GM23338 (cell line): ENCODE measurements around the gene ACADS. TPM values are rescaled to one million over a fixed set of nuclear protein-coding genes. Genes with fewer than 3 reads are reported as not detected.

Source experiments
- CREB1 ChIP-seq: fragments of 250-450 bp; sonication (Bioruptor Pico); IDR thresholded peaks from 2 replicates; pipeline ENCODE4 v1.5.0; 2020; ENCODE audit warnings: low read depth, mild to moderate bottlenecking, moderate library complexity
- ETS1 ChIP-seq: IDR thresholded peaks from 2 replicates; pipeline ENCODE4 v1.6.1; 2016; ENCODE audit warnings: antibody characterized with exemption
- EZH2phosphoT487 ChIP-seq: fragments of 200-600 bp; sonication (generic); IDR thresholded peaks from one replicate; pipeline ENCODE4 v1.8.1; 2018; ENCODE audit warnings: antibody characterized with exemption; ENCODE audit not compliant: unreplicated experiment
- JUNB ChIP-seq: IDR thresholded peaks from one replicate; pipeline ENCODE4 v1.6.1; 2016; ENCODE audit warnings: antibody characterized with exemption; ENCODE audit not compliant: unreplicated experiment
- NANOG ChIP-seq: IDR thresholded peaks from 2 replicates; pipeline ENCODE4 v1.6.1; 2016; ENCODE audit warnings: antibody characterized with exemption, borderline replicate concordance
- ZNF114 ChIP-seq: fragments of 250-450 bp; sonication (Bioruptor Pico); IDR thresholded peaks from 2 replicates; pipeline ENCODE4 v1.5.0; 2020; ENCODE audit warnings: mild to moderate bottlenecking, moderate library complexity
- ZNF331 ChIP-seq: fragments of 250-450 bp; sonication (Bioruptor Pico); IDR thresholded peaks from 2 replicates; pipeline ENCODE4 v1.5.0; 2020; ENCODE audit warnings: low read depth, mild to moderate bottlenecking, moderate library complexity
- ZNF462 ChIP-seq: fragments of 250-450 bp; sonication (Bioruptor Pico); IDR thresholded peaks from 2 replicates; pipeline ENCODE4 v1.5.0; 2020; ENCODE audit warnings: mild to moderate bottlenecking, moderate library complexity
- polyA plus RNA-seq: library from polyadenylated mRNA; unstranded; fragments of >200 nt; fragmentation: Nextera tagmentation; extraction: Ambion mirVana; gene quantifications from 2 replicates; pipeline ENCODE4 v1.2.1, GENCODE V29; 2016
- total RNA-seq: library from RNA; depleted of rRNA; stranded (reverse); fragments of >200 nt; shearing (Covaris generic); gene quantifications from 2 replicates; pipeline ENCODE4 v1.2.3, GENCODE V29; 2014
- TF ChIP-seq, protein P1 (sequence below): IDR thresholded peaks from one replicate; pipeline ENCODE4 v1.6.1; 2018; ENCODE audit warnings: antibody characterized with exemption; ENCODE audit not compliant: unreplicated experiment

Gene ACADS
- total and polyA plus RNA-seq, 2 experiments from 2014 or later = 3.1 to 5.7 TPM

DNA sequence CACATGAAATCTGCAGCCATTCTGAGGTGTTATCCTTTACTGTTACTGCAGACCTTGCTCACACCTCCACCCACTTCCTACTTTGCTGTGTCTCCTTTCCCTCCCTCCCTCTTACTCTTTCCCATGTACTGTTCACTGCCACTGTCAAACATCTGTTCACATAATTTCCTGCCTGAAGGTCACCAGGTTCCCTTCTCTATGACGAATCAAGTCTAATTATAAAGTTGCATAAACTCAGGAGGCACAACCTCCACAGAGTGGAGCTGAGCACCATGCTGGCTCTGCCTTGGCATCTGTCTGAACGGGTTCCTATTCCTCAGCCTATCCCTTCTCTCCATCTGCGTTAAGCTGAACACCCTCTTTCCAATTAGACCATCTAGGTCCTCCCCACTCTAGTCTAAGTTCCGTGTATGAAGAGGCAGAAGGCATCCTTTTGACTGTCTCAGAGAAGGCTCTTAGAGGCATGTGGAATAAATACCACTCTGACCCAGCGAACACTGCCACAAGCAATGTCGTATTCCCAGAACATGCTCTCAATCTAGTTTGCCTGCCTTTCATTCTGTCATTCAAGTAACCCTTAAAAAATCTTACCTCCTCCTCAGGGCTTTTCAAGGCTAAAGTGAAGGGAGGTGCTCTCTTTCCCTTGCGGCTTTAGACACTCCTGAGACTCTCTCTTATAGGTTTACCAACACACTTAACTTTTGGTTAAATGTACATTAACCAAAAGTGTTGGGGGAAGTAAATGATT lies 48.7 kb downstream of the ACADS start (continued):
- TF ChIP-seq ZNF462 (CRISPR knock-in tag) (no peak), ZNF331 (CRISPR knock-in tag) (no peak), ETS1 (no peak), NANOG (no peak), JUNB (no peak), CREB1 (CRISPR knock-in tag) (no peak), ZNF114 (no peak), EZH2phosphoT487 (no peak)
- TF ChIP-seq, protein P1, sequence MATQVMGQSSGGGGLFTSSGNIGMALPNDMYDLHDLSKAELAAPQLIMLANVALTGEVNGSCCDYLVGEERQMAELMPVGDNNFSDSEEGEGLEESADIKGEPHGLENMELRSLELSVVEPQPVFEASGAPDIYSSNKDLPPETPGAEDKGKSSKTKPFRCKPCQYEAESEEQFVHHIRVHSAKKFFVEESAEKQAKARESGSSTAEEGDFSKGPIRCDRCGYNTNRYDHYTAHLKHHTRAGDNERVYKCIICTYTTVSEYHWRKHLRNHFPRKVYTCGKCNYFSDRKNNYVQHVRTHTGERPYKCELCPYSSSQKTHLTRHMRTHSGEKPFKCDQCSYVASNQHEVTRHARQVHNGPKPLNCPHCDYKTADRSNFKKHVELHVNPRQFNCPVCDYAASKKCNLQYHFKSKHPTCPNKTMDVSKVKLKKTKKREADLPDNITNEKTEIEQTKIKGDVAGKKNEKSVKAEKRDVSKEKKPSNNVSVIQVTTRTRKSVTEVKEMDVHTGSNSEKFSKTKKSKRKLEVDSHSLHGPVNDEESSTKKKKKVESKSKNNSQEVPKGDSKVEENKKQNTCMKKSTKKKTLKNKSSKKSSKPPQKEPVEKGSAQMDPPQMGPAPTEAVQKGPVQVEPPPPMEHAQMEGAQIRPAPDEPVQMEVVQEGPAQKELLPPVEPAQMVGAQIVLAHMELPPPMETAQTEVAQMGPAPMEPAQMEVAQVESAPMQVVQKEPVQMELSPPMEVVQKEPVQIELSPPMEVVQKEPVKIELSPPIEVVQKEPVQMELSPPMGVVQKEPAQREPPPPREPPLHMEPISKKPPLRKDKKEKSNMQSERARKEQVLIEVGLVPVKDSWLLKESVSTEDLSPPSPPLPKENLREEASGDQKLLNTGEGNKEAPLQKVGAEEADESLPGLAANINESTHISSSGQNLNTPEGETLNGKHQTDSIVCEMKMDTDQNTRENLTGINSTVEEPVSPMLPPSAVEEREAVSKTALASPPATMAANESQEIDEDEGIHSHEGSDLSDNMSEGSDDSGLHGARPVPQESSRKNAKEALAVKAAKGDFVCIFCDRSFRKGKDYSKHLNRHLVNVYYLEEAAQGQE = no peak
